ENCODE measurements around the gene UNG. TPM values are rescaled to one million over a fixed set of nuclear protein-coding genes. Genes with fewer than 3 reads are reported as not detected.

Gene UNG
- total and polyA plus RNA-seq, 9 of the 15 experiments (the other 6 are each of a cell fraction or from before 2014, with no cell fraction given) = 8.4 to 59.8 (median 41.0) TPM

- Histone ChIP-seq H3K4me2 (ENCODE audit: insufficient read depth, low read length) (no peak overlapping the region), H3K4me3 (no peak overlapping the region), H2AFZ (ENCODE audit: low read depth, low read length) (no peak overlapping the region), H3K9me1 (ENCODE audit: control insufficient read depth, insufficient read depth, low read length) (no peaks in the 10 kb centered on the region), H3K9ac (ENCODE audit: insufficient read depth in 1 of 2, low read depth in 2 of 2, low read length in 2 of 2) (no peak overlapping the region), H4K20me1 (replicated peaks; ENCODE audit: control insufficient read depth, insufficient read depth, low read length) (no peaks in the 10 kb centered on the region), H3K79me2 (ENCODE audit: control insufficient read depth, insufficient read depth, low read length) (no peaks in the 10 kb centered on the region), H3K4me1 (replicated peaks in 1 of 2; ENCODE audit: control insufficient read depth in 2 of 2, insufficient read depth in 2 of 2, low read length in 2 of 2) (no peaks in the 10 kb centered on the region), H3K9me3 (replicated peaks; ENCODE audit: control insufficient read depth, insufficient read depth, low read depth, low read length) (peaks cover 4% of the 10 kb centered on the region; the same call in 1 of the 2 replicates), H3K36me3 (ENCODE audit: control insufficient read depth, insufficient read depth, low read length) (no peaks in the 10 kb centered on the region), H3K27ac (ENCODE audit: extremely low read depth, low read depth, low read length) (no peak overlapping the region), H3K27me3 (ENCODE audit: control insufficient read depth in 2 of 2, insufficient read depth in 2 of 2, low read length in 2 of 2) (peaks cover 6 to 8% of the 10 kb centered on the region in 2 experiments; a peak in 2 of 5 replicates)
- intact Hi-C loops (cut with micrococcal nuclease) (no loop called here), in situ Hi-C loops (cut with MboI) (no loop called here)
- FAIRE-seq (no peak), DNase-seq (ENCODE audit: extremely low read depth in 1 of 4, low spot score in 3 of 4) (no peak), ATAC-seq (no peak)
- POLR2A ChIA-PET = interaction anchor here (0.6 kb wide), 1 partner anchor 16 kb away, joined by 3 read pairs; no protein-coding TSS in a partner anchor
- CTCF ChIA-PET (ENCODE audit: low intra/inter-chr PET ratio) = no interaction called here
- 6% methylated on average over 4 of the region's 4 CpGs for WGBS (ENCODE audit: insufficient coverage, low coverage, missing lambda C conversion rate)
- no TSS peak for BruUV-seq (replicated peaks)
- TF ChIP-seq POLR2G (IDR thresholded peaks at IDR 0.05; ENCODE audit: low read depth, low read length) (no peak), PURB (CRISPR knock-in tag; IDR thresholded peaks at IDR 0.05; ENCODE audit: low read depth) (no peak)
Measured at GRCh38 chr12:109140560-109140959, 43.2 kb downstream of the UNG start.

GRCh38 chr12:109144224-109144623 is 46.8 kb downstream of the UNG start:
- ChIA-PET CTCF (ENCODE audit: low intra/inter-chr PET ratio) (no interaction called here), POLR2A (no interaction called here)
- Histone ChIP-seq H3K27ac (ENCODE audit: extremely low read depth, low read depth, low read length) (no peak overlapping the region), H3K9ac (ENCODE audit: insufficient read depth in 1 of 2, low read depth in 2 of 2, low read length in 2 of 2) (no peak overlapping the region), H3K9me3 (replicated peaks; ENCODE audit: control insufficient read depth, insufficient read depth, low read depth, low read length) (no peaks in the 10 kb centered on the region), H3K79me2 (ENCODE audit: control insufficient read depth, insufficient read depth, low read length) (no peaks in the 10 kb centered on the region), H3K9me1 (ENCODE audit: control insufficient read depth, insufficient read depth, low read length) (no peaks in the 10 kb centered on the region), H2AFZ (ENCODE audit: low read depth, low read length) (no peak overlapping the region), H3K4me1 (replicated peaks in 1 of 2; ENCODE audit: control insufficient read depth in 2 of 2, insufficient read depth in 2 of 2, low read length in 2 of 2) (no peaks in the 10 kb centered on the region), H3K4me2 (ENCODE audit: insufficient read depth, low read length) (no peak overlapping the region), H3K36me3 (ENCODE audit: control insufficient read depth, insufficient read depth, low read length) (no peaks in the 10 kb centered on the region), H4K20me1 (replicated peaks; ENCODE audit: control insufficient read depth, insufficient read depth, low read length) (no peaks in the 10 kb centered on the region), H3K27me3 (ENCODE audit: control insufficient read depth in 2 of 2, insufficient read depth in 2 of 2, low read length in 2 of 2) (peaks cover 8 to 12% of the 10 kb centered on the region in 2 experiments), H3K4me3 (no peak overlapping the region)
- intact Hi-C loops (cut with micrococcal nuclease) = no loop called here
- FAIRE-seq (no peak), DNase-seq (ENCODE audit: extremely low read depth in 1 of 4, low spot score in 3 of 4) (no peak), ATAC-seq (no peak)
- in situ Hi-C loops (cut with MboI) = no loop called here
- no TSS peak for BruUV-seq (replicated peaks)
- 14% methylated on average over 4 of the region's 4 CpGs for WGBS (ENCODE audit: insufficient coverage, low coverage, missing lambda C conversion rate)
- no peak for TF ChIP-seq ARID1B (IDR thresholded peaks at IDR 0.05)
- TF ChIP-seq, protein P1, sequence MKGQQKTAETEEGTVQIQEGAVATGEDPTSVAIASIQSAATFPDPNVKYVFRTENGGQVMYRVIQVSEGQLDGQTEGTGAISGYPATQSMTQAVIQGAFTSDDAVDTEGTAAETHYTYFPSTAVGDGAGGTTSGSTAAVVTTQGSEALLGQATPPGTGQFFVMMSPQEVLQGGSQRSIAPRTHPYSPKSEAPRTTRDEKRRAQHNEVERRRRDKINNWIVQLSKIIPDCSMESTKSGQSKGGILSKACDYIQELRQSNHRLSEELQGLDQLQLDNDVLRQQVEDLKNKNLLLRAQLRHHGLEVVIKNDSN (CRISPR knock-in tag; IDR thresholded peaks at IDR 0.05) = no peak
- TF ChIP-seq ID3 (CRISPR knock-in tag; IDR thresholded peaks at IDR 0.05) = no peak
- no peak for TF ChIP-seq ID3 (tag; IDR thresholded peaks at IDR 0.05)
- TF ChIP-seq HDAC6 (IDR thresholded peaks at IDR 0.05; ENCODE audit: low read depth, low read length) = no peak
- no peak for TF ChIP-seq KLF13 (tag; IDR thresholded peaks at IDR 0.05; ENCODE audit: borderline replicate concordance, low read depth)
- no peak for TF ChIP-seq KLF16 (IDR thresholded peaks at IDR 0.05)
- no peak for TF ChIP-seq ZNF280B (CRISPR knock-in tag; IDR thresholded peaks at IDR 0.05)
- TF ChIP-seq FOXK1 (CRISPR knock-in tag; IDR thresholded peaks at IDR 0.05; ENCODE audit: borderline replicate concordance) = no peak
- TF ChIP-seq PATZ1 (CRISPR knock-in tag; IDR thresholded peaks at IDR 0.05; ENCODE audit: borderline replicate concordance) = no peak

Data from K562 (cell line).